Esophagus squamous epithelium (tissue), 4 donors: ENCODE results near the gene WNT1.

ENCODE experiments used
- CTCF ChIP-seq, 6 experiments: fragments of 450-650 bp in 4 of 6; fragments of 200-600 bp in 2 of 6; sonication (generic) in 2 of 6; IDR thresholded peaks; one replicate each; pipeline ENCODE4 v1.5.1; 2016 to 2019; ENCODE audit warnings: antibody characterized with exemption in 6 of 6, mild to moderate bottlenecking in 4 of 6, moderate library complexity in 4 of 6
- POLR2A ChIP-seq, 4 donors: fragments of 450-650 bp; IDR thresholded peaks; one replicate each; pipeline ENCODE4 v1.6.1; 2017; ENCODE audit warnings: antibody characterized with exemption in 4 of 4, mild to moderate bottlenecking in 4 of 4, moderate library complexity in 3 of 4

DNA sequence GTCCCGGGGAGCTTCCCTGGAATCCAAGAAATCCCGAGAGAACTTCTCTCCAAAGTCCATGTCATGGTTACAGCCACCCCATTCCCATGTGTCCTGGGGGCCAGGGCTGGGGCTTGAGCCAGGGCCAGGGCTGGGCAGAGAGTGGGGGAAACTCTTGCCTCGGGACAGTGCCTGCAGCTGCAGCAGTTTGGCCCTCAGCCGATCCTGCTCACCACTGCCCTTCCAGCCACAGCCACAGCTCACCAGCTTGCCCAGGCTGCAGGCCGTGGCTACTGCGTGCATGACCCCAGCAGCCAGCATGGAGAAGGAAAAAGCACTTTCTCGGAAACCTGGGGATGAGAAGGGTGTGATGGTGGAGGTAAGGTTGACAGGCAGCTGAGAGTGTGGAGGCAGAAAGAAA, 10.1 kb upstream of the WNT1 start:
- TF ChIP-seq CTCF (IDR thresholded peaks at IDR 0.05) (no peak), POLR2A (IDR thresholded peaks at IDR 0.05) (no peak)
